Activated CD4-positive, alpha-beta T cell treated with anti-CD3 and anti-CD28 coated beads for 36 hours (primary cell): ENCODE measurements around the gene POLN. TPM values are rescaled to one million over a fixed set of nuclear protein-coding genes. Genes with fewer than 3 reads are reported as not detected.

ENCODE experiments used
- ATAC-seq: fragments of 200-7000 bp; cut with Tn5 transposase; one replicate; pipeline ENCODE4 v1.10.0; 2021; ENCODE audit warnings: mild to moderate bottlenecking, moderate library complexity
- CTCF ChIA-PET: fragments of 350-600 bp; sonication (Branson Sonifier 250); formaldehyde crosslinking; loops from one replicate; lab custom pipeline; 2021; ENCODE audit warnings: antibody characterized with exemption; lab: Charles Lee
- POLR2A ChIA-PET: fragments of 350-600 bp; sonication (Branson Sonifier 250); formaldehyde crosslinking; loops from one replicate; lab custom pipeline; 2021; ENCODE audit warnings: antibody characterized with exemption, inconsistent platforms; lab: Charles Lee
- DNase-seq: peaks from one replicate; pipeline ENCODE4 v3.0.0-alpha.2; 2020
- H3K27ac Mint-ChIP-seq: one replicate; pipeline ENCODE4 v1.8.0; 2021; ENCODE audit warnings: mixed read lengths
- H3K27me3 Mint-ChIP-seq: one replicate; pipeline ENCODE4 v1.8.0; 2021; ENCODE audit warnings: mixed read lengths
- H3K36me3 Mint-ChIP-seq: one replicate; pipeline ENCODE4 v1.8.0; 2021; ENCODE audit warnings: low read depth, mixed read lengths
- H3K4me1 Mint-ChIP-seq: one replicate; pipeline ENCODE4 v1.8.0; 2021; ENCODE audit warnings: mixed read lengths
- H3K4me3 Mint-ChIP-seq: one replicate; pipeline ENCODE4 v1.8.0; 2021; ENCODE audit warnings: mild to moderate bottlenecking, moderate library complexity, mixed read lengths
- H3K9me3 Mint-ChIP-seq: one replicate; pipeline ENCODE4 v1.8.0; 2021; ENCODE audit warnings: low read depth, mixed read lengths
- intact Hi-C, 2 experiments: fragments of 100-400 bp; cut with DNase I in 1 of 2; cut with micrococcal nuclease in 1 of 2; formaldehyde crosslinking; loops; one replicate each; pipeline versions ENCODE4 v1.14.2 to v1.15.1; 2022 to 2024; cut with DNase I, micrococcal nuclease
- total RNA-seq, 2 experiments: library from RNA; stranded (reverse); gene quantifications; one replicate each; pipeline ENCODE4 v1.2.3, GENCODE V29; 2021

The POLN gene
- total RNA-seq, 2 experiments from 2014 or later: 2.3 to 3.2 TPM

- Mint-ChIP-seq H3K4me1 (no peaks in the 10 kb centered on the region), H3K27me3 (peaks cover 4% of the 10 kb centered on the region), H3K36me3 (peaks cover 7% of the 10 kb centered on the region), H3K9me3 (peaks cover 10% of the 10 kb centered on the region), H3K27ac (no peak overlapping the region), H3K4me3 (no peak overlapping the region)
- DNase-seq (no peak), ATAC-seq (no peak)
- ChIA-PET CTCF (no interaction called here), POLR2A (no interaction called here)
- intact Hi-C loops: no loop called here
These were observed 147.4 kb downstream of the POLN start for GRCh38 chr4:2094545-2094944.

GRCh38 chr4:2093265-2093664, 148.7 kb downstream of the POLN start:
- H3K36me3 Mint-ChIP-seq: peaks cover 7% of the 10 kb centered on the region
- intact Hi-C loops: no loop called here
- no peak overlapping the region for H3K4me3 Mint-ChIP-seq
- H3K27me3 Mint-ChIP-seq: peaks cover 2% of the 10 kb centered on the region
- ATAC-seq: no peak
- POLR2A ChIA-PET: no interaction called here
- peaks cover 10% of the 10 kb centered on the region for H3K9me3 Mint-ChIP-seq
- no peak overlapping the region for H3K27ac Mint-ChIP-seq
- H3K4me1 Mint-ChIP-seq: no peaks in the 10 kb centered on the region
- no peak for DNase-seq
- CTCF ChIA-PET: interaction anchor here (0.5 kb wide), 1 partner anchor 473 kb away, joined by 3 read pairs; no protein-coding TSS in a partner anchor

GRCh38 chr4:2092669-2093053, 149.3 kb downstream of the POLN start:
- Mint-ChIP-seq H3K27ac (no peak overlapping the region), H3K9me3 (peaks cover 10% of the 10 kb centered on the region), H3K27me3 (peaks cover 2% of the 10 kb centered on the region), H3K4me3 (no peak overlapping the region), H3K4me1 (no peaks in the 10 kb centered on the region), H3K36me3 (peaks cover 7% of the 10 kb centered on the region)
- no peak for DNase-seq
- CTCF ChIA-PET: interaction anchor here (0.5 kb wide), 1 partner anchor 473 kb away, joined by 3 read pairs; no protein-coding TSS in a partner anchor
- no peak for ATAC-seq
- intact Hi-C loops: no loop called here
- POLR2A ChIA-PET: interaction anchor here (0.6 kb wide), 1 partner anchor 108 kb away, joined by 3 read pairs; no protein-coding TSS in a partner anchor

- Mint-ChIP-seq H3K4me1 (no peaks in the 10 kb centered on the region), H3K36me3 (peaks cover 7% of the 10 kb centered on the region), H3K27ac (no peak overlapping the region), H3K27me3 (peaks cover 2% of the 10 kb centered on the region), H3K4me3 (no peak overlapping the region), H3K9me3 (peaks cover 9% of the 10 kb centered on the region)
- intact Hi-C loops: no loop called here
- POLR2A ChIA-PET: interaction anchor here (0.6 kb wide), 1 partner anchor 108 kb away, joined by 3 read pairs; no protein-coding TSS in a partner anchor
- CTCF ChIA-PET: no interaction called here
- DNase-seq (no peak), ATAC-seq (no peak)
These were observed 149.8 kb downstream of the POLN start for GRCh38 chr4:2091990-2092668.

- Mint-ChIP-seq H3K27ac (no peak overlapping the region), H3K4me1 (no peaks in the 10 kb centered on the region), H3K4me3 (no peak overlapping the region), H3K36me3 (no peaks in the 10 kb centered on the region), H3K9me3 (no peaks in the 10 kb centered on the region), H3K27me3 (peaks cover 2% of the 10 kb centered on the region)
- intact Hi-C loops: no loop called here
- POLR2A ChIA-PET: no interaction called here
- ATAC-seq (no peak), DNase-seq (no peak)
- CTCF ChIA-PET: interaction anchor here (1.3 kb wide), 1 partner anchor 25 kb away, joined by 6 read pairs; no protein-coding TSS in a partner anchor
These were observed 151.3 kb downstream of the POLN start for GRCh38 chr4:2090642-2091041.

- POLR2A ChIA-PET: no interaction called here
- CTCF ChIA-PET: interaction anchor here (1.1 kb wide), 1 partner anchor 87 kb away, joined by 3 read pairs; no protein-coding TSS in a partner anchor
- H3K4me1 Mint-ChIP-seq: no peaks in the 10 kb centered on the region
- intact Hi-C loops: no loop called here
- H3K27ac Mint-ChIP-seq: no peak overlapping the region
- no peaks in the 10 kb centered on the region for H3K9me3 Mint-ChIP-seq
- no peaks in the 10 kb centered on the region for H3K36me3 Mint-ChIP-seq
- no peak overlapping the region for H3K4me3 Mint-ChIP-seq
- peaks cover 2% of the 10 kb centered on the region for H3K27me3 Mint-ChIP-seq
- ATAC-seq (no peak), DNase-seq (no peak)
These were observed 152.7 kb downstream of the POLN start for GRCh38 chr4:2089222-2089621.

GRCh38 chr4:2087170-2087569, 154.8 kb downstream of the POLN start:
- no peak for DNase-seq
- no peaks in the 10 kb centered on the region for H3K4me1 Mint-ChIP-seq
- H3K4me3 Mint-ChIP-seq: no peak overlapping the region
- H3K36me3 Mint-ChIP-seq: no peaks in the 10 kb centered on the region
- ChIA-PET POLR2A (interaction anchor here (0.6 kb wide), 1 partner anchor 55 kb away, joined by 4 read pairs; no protein-coding TSS in a partner anchor), CTCF (interaction anchor here (0.6 to 1.1 kb wide), 3 partner anchors 67 to 608 kb away, joined by 3 read pairs; no protein-coding TSS in a partner anchor)
- H3K27me3 Mint-ChIP-seq: peaks cover 2% of the 10 kb centered on the region
- intact Hi-C loops: no loop called here
- no peaks in the 10 kb centered on the region for H3K9me3 Mint-ChIP-seq
- H3K27ac Mint-ChIP-seq: no peak overlapping the region
- ATAC-seq: no peak

- POLR2A ChIA-PET: no interaction called here
These were observed 156.4 kb downstream of the POLN start for GRCh38 chr4:2085496-2085901.

GRCh38 chr4:2084316-2084715, 157.6 kb downstream of the POLN start:
- Mint-ChIP-seq H3K27me3 (no peaks in the 10 kb centered on the region), H3K36me3 (no peaks in the 10 kb centered on the region), H3K4me3 (no peak overlapping the region), H3K9me3 (no peaks in the 10 kb centered on the region), H3K27ac (no peak overlapping the region), H3K4me1 (no peaks in the 10 kb centered on the region)
- POLR2A ChIA-PET: no interaction called here
- no peak for DNase-seq
- intact Hi-C loops: no loop called here
- CTCF ChIA-PET: no interaction called here
- no peak for ATAC-seq

More at GRCh38 chr4:2085496-2085901, 156.4 kb downstream of the POLN start:
- no peaks in the 10 kb centered on the region for H3K9me3 Mint-ChIP-seq
- ATAC-seq: no peak
- no peak for DNase-seq
- H3K27ac Mint-ChIP-seq: no peak overlapping the region
- H3K36me3 Mint-ChIP-seq: no peaks in the 10 kb centered on the region
- H3K27me3 Mint-ChIP-seq: peaks cover 2% of the 10 kb centered on the region
- no peak overlapping the region for H3K4me3 Mint-ChIP-seq
- intact Hi-C loops: no loop called here
- no peaks in the 10 kb centered on the region for H3K4me1 Mint-ChIP-seq
- CTCF ChIA-PET: no interaction called here

GRCh38 chr4:2083826-2084160, 158.1 kb downstream of the POLN start:
- Mint-ChIP-seq H3K36me3 (no peaks in the 10 kb centered on the region), H3K27me3 (no peaks in the 10 kb centered on the region), H3K4me1 (no peaks in the 10 kb centered on the region), H3K9me3 (no peaks in the 10 kb centered on the region), H3K4me3 (no peak overlapping the region), H3K27ac (no peak overlapping the region)
- ATAC-seq (no peak), DNase-seq (no peak)
- CTCF ChIA-PET: interaction anchor here (0.6 kb wide), 1 partner anchor 1560 kb away, joined by 6 read pairs; no protein-coding TSS in a partner anchor
- POLR2A ChIA-PET: no interaction called here
- intact Hi-C loops: no loop called here

GRCh38 chr4:2083116-2083825, 158.7 kb downstream of the POLN start:
- no peaks in the 10 kb centered on the region for H3K9me3 Mint-ChIP-seq
- H3K36me3 Mint-ChIP-seq: no peaks in the 10 kb centered on the region
- no peak overlapping the region for H3K27ac Mint-ChIP-seq
- H3K4me3 Mint-ChIP-seq: no peak overlapping the region
- ATAC-seq (no peak), DNase-seq (no peak)
- intact Hi-C loops: no loop called here
- ChIA-PET POLR2A (no interaction called here), CTCF (interaction anchor here (0.6 to 1.5 kb wide), 2 partner anchors 10 to 1561 kb away, joined by 3 to 6 read pairs; no protein-coding TSS in a partner anchor)
- H3K4me1 Mint-ChIP-seq: no peaks in the 10 kb centered on the region
- no peaks in the 10 kb centered on the region for H3K27me3 Mint-ChIP-seq
